Choroid plexus epithelial cell (primary cell): ENCODE results near the gene SNU13.
"Not testable (repeated sequence)": the region's sequence is repeated elsewhere in the genome, so short reads cannot be mapped to it uniquely, and the experiment has no call there.

Experiments
- DNase-seq: peaks from one replicate; pipeline ENCODE4 v3.0.0-alpha.2; 2010; ENCODE audit warnings: low read depth
- H3K4me3 ChIP-seq: 2 replicates; pipeline ENCODE4 v1.5.1; 2011; ENCODE audit warnings: low read depth, mild to moderate bottlenecking, control low read depth, low read length, moderate library complexity
- CTCF ChIP-seq: conservative IDR thresholded peaks from 2 replicates; pipeline ENCODE4 v1.5.1; 2011; ENCODE audit warnings: low read depth, mild to moderate bottlenecking, control low read depth, inconsistent platforms, low read length, moderate library complexity

Gene SNU13

GRCh38 chr22:41688365-41689211, at the start of gene SNU13:
Gene SNU13 (minus strand): TSS chr22:41688867. CDS start chr22:41688796, 71 bp downstream.
- H3K4me3 ChIP-seq, result peak within 1 kb of the TSS; percentile 89
- DNase-seq, result peak; percentile 92
- no peak for TF ChIP-seq CTCF

- not testable (repeated sequence) for H3K4me3 ChIP-seq, DNase-seq
Observed at GRCh38 chr22:41733241-41733640, 44.6 kb upstream of the SNU13 start.

GRCh38 chr22:41732096-41732772, 43.6 kb upstream of the SNU13 start:
- TF ChIP-seq CTCF, result no peak
- no peak for DNase-seq
- H3K4me3 ChIP-seq, result no peak overlapping the region

- no peak for TF ChIP-seq CTCF
- DNase-seq, result no peak
- H3K4me3 ChIP-seq, result no peak overlapping the region
Observed at GRCh38 chr22:41731609-41732008, 42.9 kb upstream of the SNU13 start.

- DNase-seq, result no peak
- H3K4me3 ChIP-seq, result no peak overlapping the region
- no peak for TF ChIP-seq CTCF
Observed at GRCh38 chr22:41725510-41726110, 36.9 kb upstream of the SNU13 start.

- DNase-seq, result no peak
- H3K4me3 ChIP-seq, result no peak overlapping the region
- no peak for TF ChIP-seq CTCF
Observed at GRCh38 chr22:41722496-41722895, 33.8 kb upstream of the SNU13 start.

- H3K4me3 ChIP-seq, result no peak overlapping the region
- TF ChIP-seq CTCF, result no peak
- DNase-seq, result no peak
Observed at GRCh38 chr22:41713004-41713403, 24.3 kb upstream of the SNU13 start.
